ENCODE results near the gene RANBP17.
"Not testable (repeated sequence)": the region's sequence is repeated elsewhere in the genome, so short reads cannot be mapped to it uniquely, and the experiment has no call there.

The RANBP17 gene

GRCh38 chr5:171162596-171162995, 300.8 kb downstream of the RANBP17 start:
- peak; percentile 46 for TF ChIP-seq CTCF (IDR thresholded peaks at IDR 0.05; ENCODE audit: insufficient read depth, low read depth, low read length, missing control alignments)
- DNase-seq (ENCODE audit: low read depth): peak; percentile 26
- no peak overlapping the region for H3K4me3 ChIP-seq (ENCODE audit: low read depth, low read length)

DNA sequence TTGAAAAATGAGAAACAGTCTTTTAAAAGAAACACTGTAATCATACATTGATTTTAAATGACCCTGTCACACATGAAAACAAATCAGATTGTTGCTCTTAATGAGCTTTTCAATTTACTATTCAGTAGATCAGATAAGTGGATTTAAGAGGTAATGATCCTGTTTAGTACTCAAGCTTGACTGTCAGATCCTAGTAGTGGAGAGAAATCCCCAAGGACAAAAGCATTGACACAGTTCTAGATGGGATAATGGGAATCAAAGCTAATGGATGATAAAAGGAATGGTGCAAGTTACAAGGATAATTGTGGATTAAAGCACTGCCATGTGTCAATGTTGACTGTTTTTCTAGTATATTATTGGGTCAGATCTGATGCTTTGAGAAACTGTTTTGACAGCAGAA, 304.9 kb downstream of the RANBP17 start:
- H3K4me3 ChIP-seq (ENCODE audit: low read depth, low read length): no peak overlapping the region
- no peak for DNase-seq (ENCODE audit: low read depth)
- no peak for TF ChIP-seq CTCF (IDR thresholded peaks at IDR 0.05; ENCODE audit: insufficient read depth, low read depth, low read length, missing control alignments)

DNA sequence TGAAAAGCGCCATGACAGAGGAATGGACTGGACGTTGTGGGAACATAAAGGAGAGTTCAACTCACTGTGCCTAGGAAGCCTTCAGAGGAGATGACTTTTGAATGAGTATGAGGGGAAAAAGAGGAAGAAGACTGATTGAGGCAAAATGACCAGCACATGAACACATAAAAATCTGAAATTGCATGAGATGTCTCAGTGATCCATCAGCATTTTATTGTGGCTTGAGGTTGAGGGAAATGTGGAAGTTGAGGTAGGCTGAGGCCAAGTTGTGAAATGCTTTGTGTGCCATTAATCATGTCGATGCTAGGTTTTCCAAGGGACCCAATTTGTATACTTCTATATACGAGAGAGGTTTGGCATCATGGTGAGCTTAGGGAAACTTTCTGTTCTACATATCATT, 306.4 kb downstream of the RANBP17 start:
- H3K4me3 ChIP-seq (ENCODE audit: low read depth, low read length): no peak overlapping the region
- TF ChIP-seq CTCF (IDR thresholded peaks at IDR 0.05; ENCODE audit: insufficient read depth, low read depth, low read length, missing control alignments): no peak
- DNase-seq (ENCODE audit: low read depth): no peak

GRCh38 chr5:171174960-171175359, 313.1 kb downstream of the RANBP17 start:
- H3K4me3 ChIP-seq (ENCODE audit: low read depth, low read length); DNase-seq (ENCODE audit: low read depth): not testable (repeated sequence)

DNA sequence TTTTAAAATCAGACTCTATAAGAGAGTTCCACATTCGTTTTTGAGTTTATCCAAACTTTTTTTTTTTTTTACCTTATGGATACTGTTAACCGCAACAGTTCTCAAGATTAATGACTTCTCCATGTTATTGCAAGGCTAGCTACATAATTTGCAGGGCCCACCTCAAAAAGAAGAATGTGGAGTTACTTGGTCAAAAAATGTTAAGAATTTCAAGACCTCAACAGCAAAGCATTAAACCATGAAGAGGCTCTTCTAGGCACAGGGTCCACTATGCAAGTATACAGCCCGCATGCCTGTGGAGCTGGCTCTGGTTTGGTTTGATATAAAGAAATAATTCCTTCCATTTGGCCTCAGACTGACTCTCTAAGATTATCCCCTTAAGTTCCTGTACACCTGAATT, 313.9 kb downstream of the RANBP17 start:
- TF ChIP-seq CTCF (IDR thresholded peaks at IDR 0.05; ENCODE audit: insufficient read depth, low read depth, low read length, missing control alignments): no peak
- H3K4me3 ChIP-seq (ENCODE audit: low read depth, low read length): no peak overlapping the region
- DNase-seq (ENCODE audit: low read depth): no peak

- not testable (repeated sequence) for H3K4me3 ChIP-seq (ENCODE audit: low read depth, low read length); DNase-seq (ENCODE audit: low read depth)
Observed at GRCh38 chr5:171178190-171178589, 316.4 kb downstream of the RANBP17 start.

DNA sequence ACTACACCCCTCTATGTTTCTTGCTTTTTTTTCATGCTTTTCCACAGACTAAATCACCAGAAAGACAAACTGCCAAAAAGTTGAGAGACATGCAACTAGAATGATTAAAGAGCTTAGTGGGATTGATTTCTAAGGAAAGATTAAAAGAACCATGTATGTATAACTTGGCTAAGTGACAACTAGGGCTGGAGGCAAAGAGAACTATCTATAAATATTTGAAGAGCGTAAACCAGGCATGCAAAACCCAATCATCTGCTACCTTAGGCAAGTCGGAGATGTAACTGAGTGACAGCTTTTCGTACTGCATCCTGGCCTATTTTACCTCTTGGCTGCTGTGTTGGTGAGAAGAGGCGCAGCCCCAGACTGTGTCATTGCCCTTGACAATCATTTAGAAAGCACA, 326.2 kb downstream of the RANBP17 start:
- DNase-seq (ENCODE audit: low read depth): no peak
- TF ChIP-seq CTCF (IDR thresholded peaks at IDR 0.05; ENCODE audit: insufficient read depth, low read depth, low read length, missing control alignments): no peak
- no peak overlapping the region for H3K4me3 ChIP-seq (ENCODE audit: low read depth, low read length)

GRCh38 chr5:171189442-171189841, 327.6 kb downstream of the RANBP17 start:
- no peak for DNase-seq (ENCODE audit: low read depth)
- no peak for TF ChIP-seq CTCF (IDR thresholded peaks at IDR 0.05; ENCODE audit: insufficient read depth, low read depth, low read length, missing control alignments)
- no peak overlapping the region for H3K4me3 ChIP-seq (ENCODE audit: low read depth, low read length)

Data from GM12865 (cell line).